ENCODE results near the gene PHLPP2.
"Not testable (repeated sequence)": the region's sequence is repeated elsewhere in the genome, so short reads cannot be mapped to it uniquely, and the experiment has no call there.

The PHLPP2 gene

GRCh38 chr16:71687861-71688260 lies 36.6 kb downstream of the PHLPP2 start:
- H3K4me3 ChIP-seq (replicated peaks; ENCODE audit: low read depth, low read length), result no peak overlapping the region
- no peak for DNase-seq (ENCODE audit: extremely low read depth, low read depth)
- no peak for TF ChIP-seq CTCF (IDR thresholded peaks at IDR 0.05; ENCODE audit: low read depth, low read length, missing control alignments)

GRCh38 chr16:71684280-71684679 lies 40.2 kb downstream of the PHLPP2 start:
- DNase-seq (ENCODE audit: extremely low read depth, low read depth), result not testable (repeated sequence)

GRCh38 chr16:71681360-71681759 lies 43.1 kb downstream of the PHLPP2 start:
- H3K4me3 ChIP-seq (replicated peaks; ENCODE audit: low read depth, low read length), result no peak overlapping the region
- no peak for DNase-seq (ENCODE audit: extremely low read depth, low read depth)
- TF ChIP-seq CTCF (IDR thresholded peaks at IDR 0.05; ENCODE audit: low read depth, low read length, missing control alignments), result no peak

More at GRCh38 chr16:71684280-71684679, 40.2 kb downstream of the PHLPP2 start:
- not testable (repeated sequence) for H3K4me3 ChIP-seq (replicated peaks; ENCODE audit: low read depth, low read length)

GRCh38 chr16:71676236-71676635 lies 48.3 kb downstream of the PHLPP2 start:
- no peak for TF ChIP-seq CTCF (IDR thresholded peaks at IDR 0.05; ENCODE audit: low read depth, low read length, missing control alignments)
- DNase-seq (ENCODE audit: extremely low read depth, low read depth), result no peak

GRCh38 chr16:71675380-71675779 lies 49.1 kb downstream of the PHLPP2 start:
- no peak for TF ChIP-seq CTCF (IDR thresholded peaks at IDR 0.05; ENCODE audit: low read depth, low read length, missing control alignments)

More at GRCh38 chr16:71676236-71676635, 48.3 kb downstream of the PHLPP2 start:
- H3K4me3 ChIP-seq (replicated peaks; ENCODE audit: low read depth, low read length), result no peak overlapping the region

GRCh38 chr16:71674229-71674628 lies 50.3 kb downstream of the PHLPP2 start:
- H3K4me3 ChIP-seq (replicated peaks; ENCODE audit: low read depth, low read length), result no peak overlapping the region
- DNase-seq (ENCODE audit: extremely low read depth, low read depth), result no peak
- no peak for TF ChIP-seq CTCF (IDR thresholded peaks at IDR 0.05; ENCODE audit: low read depth, low read length, missing control alignments)

More at GRCh38 chr16:71675380-71675779, 49.1 kb downstream of the PHLPP2 start:
- no peak overlapping the region for H3K4me3 ChIP-seq (replicated peaks; ENCODE audit: low read depth, low read length)
- no peak for DNase-seq (ENCODE audit: extremely low read depth, low read depth)

GRCh38 chr16:71673582-71673973 lies 50.9 kb downstream of the PHLPP2 start:
- TF ChIP-seq CTCF (IDR thresholded peaks at IDR 0.05; ENCODE audit: low read depth, low read length, missing control alignments), result no peak
- DNase-seq (ENCODE audit: extremely low read depth, low read depth), result no peak
- no peak overlapping the region for H3K4me3 ChIP-seq (replicated peaks; ENCODE audit: low read depth, low read length)
